ENCODE measurements around the gene PRPF40B.

DNA sequence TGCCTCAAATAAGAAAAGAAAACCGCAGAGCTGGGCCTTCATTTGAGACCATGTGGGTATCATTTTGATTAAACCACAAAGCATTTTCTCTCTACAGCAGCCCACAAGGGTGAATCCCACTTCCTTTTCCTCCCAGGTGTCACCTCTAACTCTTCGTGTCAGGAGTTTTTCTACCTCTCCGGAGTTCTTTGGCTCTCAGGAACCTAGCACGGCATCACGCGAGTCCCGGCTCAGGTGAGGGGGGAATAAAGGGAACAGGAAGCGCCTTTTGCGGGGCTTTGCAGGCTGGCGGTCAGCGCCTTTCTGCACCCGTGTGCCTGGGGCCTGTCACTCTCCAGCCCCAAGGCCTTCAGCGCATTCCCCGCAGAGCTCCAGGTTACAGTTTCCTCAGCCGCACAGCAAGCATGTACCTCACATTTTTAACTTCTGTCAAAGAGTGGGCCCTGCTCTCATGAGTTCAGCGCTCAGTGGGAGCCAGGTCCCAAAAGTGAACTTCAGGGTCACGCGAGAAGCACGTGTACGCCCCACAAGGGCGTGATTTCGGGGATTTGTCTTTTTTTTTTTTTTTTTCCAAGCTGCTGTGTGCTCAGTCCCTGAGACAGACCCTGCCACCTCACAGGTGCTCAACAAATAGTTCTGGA lies 740 bp upstream of the PRPF40B start:
- TF ChIP-seq, protein P1, sequence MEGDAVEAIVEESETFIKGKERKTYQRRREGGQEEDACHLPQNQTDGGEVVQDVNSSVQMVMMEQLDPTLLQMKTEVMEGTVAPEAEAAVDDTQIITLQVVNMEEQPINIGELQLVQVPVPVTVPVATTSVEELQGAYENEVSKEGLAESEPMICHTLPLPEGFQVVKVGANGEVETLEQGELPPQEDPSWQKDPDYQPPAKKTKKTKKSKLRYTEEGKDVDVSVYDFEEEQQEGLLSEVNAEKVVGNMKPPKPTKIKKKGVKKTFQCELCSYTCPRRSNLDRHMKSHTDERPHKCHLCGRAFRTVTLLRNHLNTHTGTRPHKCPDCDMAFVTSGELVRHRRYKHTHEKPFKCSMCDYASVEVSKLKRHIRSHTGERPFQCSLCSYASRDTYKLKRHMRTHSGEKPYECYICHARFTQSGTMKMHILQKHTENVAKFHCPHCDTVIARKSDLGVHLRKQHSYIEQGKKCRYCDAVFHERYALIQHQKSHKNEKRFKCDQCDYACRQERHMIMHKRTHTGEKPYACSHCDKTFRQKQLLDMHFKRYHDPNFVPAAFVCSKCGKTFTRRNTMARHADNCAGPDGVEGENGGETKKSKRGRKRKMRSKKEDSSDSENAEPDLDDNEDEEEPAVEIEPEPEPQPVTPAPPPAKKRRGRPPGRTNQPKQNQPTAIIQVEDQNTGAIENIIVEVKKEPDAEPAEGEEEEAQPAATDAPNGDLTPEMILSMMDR (IDR thresholded peaks at IDR 0.05) = no peak
- TF ChIP-seq POLR2A (IDR thresholded peaks at IDR 0.05) = no peak
